ENCODE measurements around the gene KRT7.
"Not testable (repeated sequence)": the region's sequence is repeated elsewhere in the genome, so short reads cannot be mapped to it uniquely, and the experiment has no call there.

Gene KRT7

GRCh38 chr12:52243856-52244614 is 11.0 kb downstream of the KRT7 start:
- DNase-seq (ENCODE audit: low read depth in 2 of 2) = peak; percentile 13 to 56

GRCh38 chr12:52244615-52244994 is 11.6 kb downstream of the KRT7 start:
- DNase-seq (ENCODE audit: low read depth in 2 of 2) = no peak

DNA sequence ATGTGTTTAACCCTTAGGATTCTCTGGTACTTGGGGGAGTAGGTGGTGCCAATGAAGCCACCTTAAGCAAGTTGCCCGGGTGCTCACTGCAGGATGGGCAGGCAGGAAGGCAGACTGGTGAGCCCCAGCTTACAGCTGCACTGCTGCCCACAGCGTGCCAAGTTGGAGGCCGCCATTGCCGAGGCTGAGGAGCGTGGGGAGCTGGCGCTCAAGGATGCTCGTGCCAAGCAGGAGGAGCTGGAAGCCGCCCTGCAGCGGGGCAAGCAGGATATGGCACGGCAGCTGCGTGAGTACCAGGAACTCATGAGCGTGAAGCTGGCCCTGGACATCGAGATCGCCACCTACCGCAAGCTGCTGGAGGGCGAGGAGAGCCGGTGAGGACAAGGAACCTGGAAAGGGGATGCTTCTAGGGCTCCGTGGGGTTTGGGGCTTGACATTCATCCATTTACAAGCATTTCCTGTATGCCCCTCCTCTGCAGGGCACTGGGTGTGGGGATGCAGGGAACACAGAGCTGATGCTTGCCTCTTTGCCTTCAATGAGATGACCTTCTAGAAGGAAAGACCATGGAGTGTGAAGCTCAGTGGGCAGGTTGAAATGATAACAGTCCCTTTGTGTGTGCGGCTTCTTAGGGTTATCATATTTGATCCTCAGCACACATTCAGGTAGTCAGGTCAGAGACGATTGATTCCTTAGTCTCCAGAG is 12.4 kb downstream of the KRT7 start:
- DNase-seq (ENCODE audit: low read depth in 2 of 2) = no peak

- no peak for DNase-seq (ENCODE audit: low read depth in 2 of 2)
Measured at GRCh38 chr12:52245962-52246569, 13.0 kb downstream of the KRT7 start.

- no peak for DNase-seq (ENCODE audit: low read depth in 2 of 2)
Measured at GRCh38 chr12:52246720-52247621, 13.9 kb downstream of the KRT7 start.

DNA sequence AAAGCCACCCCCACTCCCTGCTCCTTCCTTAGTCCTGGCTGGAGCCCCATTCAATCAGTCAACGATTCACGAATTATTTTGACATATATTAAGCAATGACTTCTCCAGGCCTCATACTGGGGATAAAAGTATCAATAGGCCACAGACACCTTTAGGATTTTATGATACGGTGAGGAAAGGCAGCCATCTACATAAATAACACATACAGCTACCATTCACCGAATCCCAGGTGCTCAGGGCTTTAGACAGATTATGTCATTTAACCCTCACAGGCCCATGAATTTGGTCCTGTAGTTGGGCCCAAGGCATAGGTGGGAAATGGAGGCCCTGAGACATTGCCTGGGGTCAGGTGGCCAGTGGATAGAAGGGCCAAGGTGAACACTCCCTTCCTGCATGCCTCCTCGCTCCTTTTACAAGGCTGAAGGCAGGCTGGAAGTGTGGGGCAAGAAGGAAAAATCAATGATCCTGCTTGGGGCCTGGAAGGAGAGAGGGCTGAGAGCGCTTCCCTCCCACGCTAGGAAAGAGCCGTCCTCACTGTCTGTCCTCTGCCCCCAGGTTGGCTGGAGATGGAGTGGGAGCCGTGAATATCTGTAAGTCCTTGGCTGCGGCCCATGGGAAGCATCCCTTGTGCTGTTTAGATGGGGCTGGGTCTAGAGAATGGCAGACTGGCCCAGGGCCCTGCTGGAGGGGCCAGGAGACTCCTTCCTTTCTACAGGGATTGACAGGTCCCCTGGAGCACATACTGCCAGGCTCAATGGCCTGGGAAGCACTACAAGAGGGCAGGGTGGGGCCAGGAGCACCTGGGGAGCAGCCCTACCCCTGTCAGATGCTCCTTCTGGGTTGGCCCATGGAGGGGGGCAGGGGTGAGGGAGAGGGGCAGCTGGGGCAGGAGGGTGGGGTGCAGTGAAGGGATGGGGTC is 14.8 kb downstream of the KRT7 start:
- no peak for DNase-seq (ENCODE audit: low read depth in 2 of 2)

DNA sequence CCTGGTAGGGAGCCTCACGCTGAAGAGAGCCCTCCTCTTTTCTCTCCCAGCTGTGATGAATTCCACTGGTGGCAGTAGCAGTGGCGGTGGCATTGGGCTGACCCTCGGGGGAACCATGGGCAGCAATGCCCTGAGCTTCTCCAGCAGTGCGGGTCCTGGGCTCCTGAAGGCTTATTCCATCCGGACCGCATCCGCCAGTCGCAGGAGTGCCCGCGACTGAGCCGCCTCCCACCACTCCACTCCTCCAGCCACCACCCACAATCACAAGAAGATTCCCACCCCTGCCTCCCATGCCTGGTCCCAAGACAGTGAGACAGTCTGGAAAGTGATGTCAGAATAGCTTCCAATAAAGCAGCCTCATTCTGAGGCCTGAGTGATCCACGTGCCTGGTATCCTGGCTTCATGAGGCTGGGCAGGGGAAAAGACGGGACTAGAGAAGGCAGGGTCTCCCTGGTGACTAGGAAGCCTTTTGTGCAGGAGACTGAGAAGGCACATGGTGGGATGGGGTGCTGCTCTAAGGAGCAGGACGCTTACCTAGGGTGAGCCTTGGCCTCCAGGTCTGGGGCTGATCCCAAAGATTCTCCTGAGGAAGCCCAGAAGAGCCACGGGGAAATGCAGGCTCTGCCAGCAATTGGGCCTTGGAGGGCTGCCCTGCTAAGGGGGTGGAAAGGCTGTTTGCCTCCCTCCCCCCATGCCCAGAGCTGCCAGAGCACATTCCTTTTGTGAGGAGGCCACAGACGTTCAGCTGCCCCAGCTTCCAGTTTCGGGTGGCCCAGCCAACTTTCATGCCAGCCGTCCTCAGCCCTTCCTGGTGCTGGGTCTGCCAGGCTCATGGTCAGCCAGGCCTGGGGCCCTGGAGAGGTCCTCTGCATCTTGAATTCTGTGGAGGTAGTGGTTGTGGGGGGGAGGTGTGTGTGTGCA is 15.8 kb downstream of the KRT7 start:
- DNase-seq (ENCODE audit: low read depth in 2 of 2) = no peak

GRCh38 chr12:52249511-52250047 is 16.5 kb downstream of the KRT7 start:
- no peak for DNase-seq (ENCODE audit: low read depth in 2 of 2)

DNA sequence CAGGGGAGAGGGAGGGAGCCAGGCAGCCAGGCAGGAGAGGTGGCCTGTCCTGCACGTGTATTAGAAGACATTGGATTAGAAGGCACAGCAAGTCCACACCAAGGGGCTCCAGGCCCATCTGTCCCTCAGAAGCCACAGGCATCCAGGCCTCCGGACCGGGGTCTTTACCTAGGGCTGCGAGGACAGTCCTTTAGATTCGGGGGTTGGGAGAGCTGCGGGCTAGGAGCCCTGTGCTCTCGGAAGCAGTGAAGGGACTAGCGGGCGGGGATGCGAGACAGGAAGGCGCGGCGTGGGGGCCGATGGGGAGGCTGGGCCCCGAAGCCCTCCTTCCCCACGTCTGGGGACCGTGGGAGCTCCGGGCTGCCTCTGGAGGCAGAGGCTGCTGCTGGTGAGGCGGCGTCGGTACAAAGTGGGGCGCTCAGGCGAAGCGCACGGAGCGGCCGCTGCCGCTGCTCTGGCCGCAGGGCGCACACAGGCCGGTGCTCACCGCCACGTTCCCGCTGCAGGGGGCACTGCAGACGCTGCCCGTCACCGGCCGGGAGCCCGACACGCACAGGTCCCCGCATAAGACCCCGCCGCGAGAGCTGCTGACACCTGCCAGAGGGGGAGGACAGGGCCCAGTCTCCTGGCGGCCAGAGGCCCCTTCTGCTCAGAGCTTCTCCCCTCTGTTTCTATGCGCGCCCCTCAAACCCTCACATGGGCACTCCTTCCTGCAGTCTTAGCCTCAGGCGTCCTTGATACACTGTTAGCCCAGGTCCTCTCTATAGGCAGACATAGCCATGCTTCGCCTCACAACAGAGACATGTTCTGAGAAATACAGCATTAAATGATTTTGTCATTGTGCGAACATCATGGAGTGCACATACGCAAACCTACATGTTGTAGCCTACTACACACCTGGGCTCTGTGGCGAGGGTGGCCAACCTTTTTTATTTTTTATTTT is 17.3 kb downstream of the KRT7 start:
- no peak for DNase-seq (ENCODE audit: low read depth in 2 of 2)

GRCh38 chr12:52251367-52252051 is 18.5 kb downstream of the KRT7 start:
- no peak for DNase-seq (ENCODE audit: low read depth in 2 of 2)

GRCh38 chr12:52252175-52252615 is 19.2 kb downstream of the KRT7 start:
- DNase-seq (ENCODE audit: low read depth in 2 of 2) = not testable (repeated sequence)

DNA sequence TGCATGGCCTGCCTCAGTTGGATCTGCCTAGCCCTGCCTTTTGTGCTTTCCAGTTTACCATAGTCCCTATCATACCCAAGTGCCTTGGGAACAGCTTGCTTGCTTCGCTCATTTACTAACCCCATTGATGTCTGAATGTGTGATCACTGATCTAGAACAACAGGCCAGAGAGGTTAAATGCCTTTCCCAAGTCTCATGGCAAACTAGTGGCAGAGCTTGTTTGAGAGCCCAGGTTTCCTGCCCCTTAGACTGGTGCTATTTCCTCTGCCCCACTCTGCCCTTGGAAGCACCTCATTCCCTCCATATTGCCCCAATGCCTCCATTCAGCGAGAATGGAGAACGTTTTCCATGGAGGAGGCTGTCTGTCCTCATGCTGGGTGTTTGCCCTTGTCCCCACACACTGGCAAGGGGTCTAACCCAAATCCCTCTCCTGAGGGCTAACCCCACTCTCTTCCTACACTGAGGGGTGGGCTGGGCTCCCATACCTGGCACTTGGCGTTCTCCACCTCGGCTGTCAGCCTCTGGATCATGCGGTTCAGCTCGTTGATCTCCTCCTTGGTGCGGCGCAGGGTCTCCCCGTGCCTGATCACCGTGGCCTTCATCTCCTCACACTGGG is 19.8 kb downstream of the KRT7 start:
- no peak for DNase-seq (ENCODE audit: low read depth in 2 of 2)

DNA sequence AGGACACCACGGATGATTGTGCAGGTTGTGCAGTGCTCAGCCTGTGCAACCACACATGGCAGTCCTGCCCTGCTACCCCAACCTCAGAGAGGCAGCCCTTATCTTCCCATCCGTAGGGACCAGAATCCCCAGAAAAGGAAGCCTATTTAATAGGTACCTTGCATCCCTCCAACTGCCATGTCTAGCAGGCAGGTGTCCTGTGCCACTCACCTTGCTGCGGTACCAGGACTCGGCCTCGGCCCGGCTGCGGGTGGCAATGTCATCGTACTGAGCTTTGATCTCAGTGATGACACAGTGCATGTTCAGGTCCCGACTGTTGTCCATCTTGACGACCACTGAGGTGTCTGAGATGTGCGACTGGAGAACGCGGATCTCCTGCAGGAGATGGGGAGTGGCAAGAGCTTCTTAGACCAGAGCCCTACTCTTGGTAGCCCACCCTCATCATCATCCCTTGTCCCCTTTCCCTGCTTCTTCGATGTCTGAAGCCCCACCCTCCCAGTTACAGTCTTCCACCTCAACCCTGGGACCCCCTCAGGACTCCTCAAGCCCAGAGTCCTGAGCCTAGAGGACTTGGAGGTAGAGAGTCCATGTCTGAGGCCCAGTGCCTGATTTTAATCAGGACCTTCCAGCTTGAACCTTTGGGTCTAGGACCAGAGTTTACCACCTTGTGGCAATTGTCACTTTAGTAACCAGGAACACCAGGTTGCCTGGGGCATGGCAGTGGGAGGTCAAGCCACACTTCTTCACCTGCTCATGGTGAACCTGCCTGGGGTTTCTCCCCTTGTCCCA is 20.5 kb downstream of the KRT7 start:
- DNase-seq (ENCODE audit: low read depth in 2 of 2) = no peak

DNA sequence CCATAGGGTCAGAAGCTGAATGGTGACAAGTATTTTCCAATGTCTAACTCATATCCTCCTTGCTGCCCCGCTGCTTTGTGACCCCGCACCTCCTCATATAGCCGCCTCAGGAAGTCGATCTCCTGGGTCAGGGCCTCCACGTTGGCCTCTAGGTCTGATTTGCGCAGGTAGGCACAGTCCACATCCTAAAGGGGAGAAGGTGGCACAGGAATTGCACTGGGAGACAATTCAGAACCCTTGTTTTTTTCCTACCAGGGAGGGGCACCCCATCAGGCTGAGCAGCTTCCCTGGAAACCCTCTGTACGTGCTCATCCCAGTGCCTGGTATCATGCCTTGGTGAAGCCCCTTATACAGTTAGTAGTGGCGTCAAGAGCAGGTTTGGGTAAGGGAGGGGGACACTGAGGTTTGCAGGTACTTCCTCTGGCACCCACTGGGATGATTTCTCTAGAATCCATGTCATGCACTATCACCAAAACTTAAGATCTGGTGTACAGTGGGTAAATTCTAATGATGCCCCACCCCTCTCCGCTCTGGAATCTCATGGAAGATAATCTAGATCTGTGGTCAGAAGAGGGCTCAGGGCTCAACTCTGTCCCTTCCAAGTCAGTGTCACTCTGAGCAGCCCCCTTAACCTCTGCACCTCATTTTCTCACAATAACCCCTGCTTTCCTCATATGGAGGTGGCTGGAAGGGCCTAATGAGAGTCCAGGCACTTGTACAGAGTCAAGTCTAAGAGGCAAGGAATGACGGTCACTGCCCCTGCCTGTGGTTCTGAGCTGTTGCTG is 21.3 kb downstream of the KRT7 start:
- no peak for DNase-seq (ENCODE audit: low read depth in 2 of 2)

GRCh38 chr12:52254965-52255751 is 22.1 kb downstream of the KRT7 start:
- no peak for DNase-seq (ENCODE audit: low read depth in 2 of 2)

All from stimulated activated CD8-positive, alpha-beta memory T cell treated with anti-CD3 and anti-CD28 coated beads, Interleukin-15, amount 100 ng/mL, for 4 hours (primary cell).